Measurements from ENCODE around the gene CNTN1.

Gene CNTN1

DNA sequence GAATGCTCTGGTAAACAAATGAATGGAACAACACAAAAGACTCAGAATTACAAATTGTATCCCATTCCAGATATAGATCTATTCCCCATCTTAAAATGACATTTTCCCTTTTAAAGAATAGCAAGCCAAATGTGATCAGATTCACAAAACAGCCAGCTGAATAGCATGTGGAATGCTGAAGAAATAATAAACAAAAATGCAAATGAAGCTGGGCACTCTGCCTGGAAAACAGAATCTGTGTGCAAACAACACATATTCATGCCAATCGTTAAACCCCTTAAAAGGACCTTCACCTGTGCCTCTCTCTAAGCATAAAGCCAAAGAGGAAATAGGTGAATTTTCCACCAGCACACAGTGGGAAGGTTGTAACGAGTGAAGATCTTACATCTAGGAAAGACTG is 428.0 kb downstream of the CNTN1 start:
- DNase-seq (no peak), ATAC-seq (ENCODE audit: insufficient read depth, low read depth) (no peak)
- Histone ChIP-seq H3K9me3 (ENCODE audit: insufficient read depth, low read length, severe bottlenecking) (no peaks in the 10 kb centered on the region), H3K9ac (ENCODE audit: low read depth, low read length) (no peak overlapping the region), H3K4me3 (ENCODE audit: low read depth in 1 of 2, low read length in 2 of 2) (no peak overlapping the region), H3K27ac (ENCODE audit: low read length) (no peak overlapping the region), H3K4me1 (ENCODE audit: insufficient read depth, low read length) (no peaks in the 10 kb centered on the region), H3K79me2 (ENCODE audit: insufficient read depth, low read length) (no peaks in the 10 kb centered on the region), H2AFZ (ENCODE audit: low read depth, low read length) (no peak overlapping the region), H4K20me1 (ENCODE audit: insufficient read depth, low read length) (no peaks in the 10 kb centered on the region), H3K4me2 (ENCODE audit: insufficient read depth, low read length) (no peak overlapping the region), H3K27me3 (ENCODE audit: insufficient read depth, low read length, poor library complexity) (no peaks in the 10 kb centered on the region), H3K36me3 (ENCODE audit: insufficient read depth, low read length) (no peaks in the 10 kb centered on the region)
- no peak for TF ChIP-seq EZH2 (IDR thresholded peaks at IDR 0.05; ENCODE audit: borderline replicate concordance, low read depth, low read length, severe bottlenecking)
- TF ChIP-seq, protein P1, sequence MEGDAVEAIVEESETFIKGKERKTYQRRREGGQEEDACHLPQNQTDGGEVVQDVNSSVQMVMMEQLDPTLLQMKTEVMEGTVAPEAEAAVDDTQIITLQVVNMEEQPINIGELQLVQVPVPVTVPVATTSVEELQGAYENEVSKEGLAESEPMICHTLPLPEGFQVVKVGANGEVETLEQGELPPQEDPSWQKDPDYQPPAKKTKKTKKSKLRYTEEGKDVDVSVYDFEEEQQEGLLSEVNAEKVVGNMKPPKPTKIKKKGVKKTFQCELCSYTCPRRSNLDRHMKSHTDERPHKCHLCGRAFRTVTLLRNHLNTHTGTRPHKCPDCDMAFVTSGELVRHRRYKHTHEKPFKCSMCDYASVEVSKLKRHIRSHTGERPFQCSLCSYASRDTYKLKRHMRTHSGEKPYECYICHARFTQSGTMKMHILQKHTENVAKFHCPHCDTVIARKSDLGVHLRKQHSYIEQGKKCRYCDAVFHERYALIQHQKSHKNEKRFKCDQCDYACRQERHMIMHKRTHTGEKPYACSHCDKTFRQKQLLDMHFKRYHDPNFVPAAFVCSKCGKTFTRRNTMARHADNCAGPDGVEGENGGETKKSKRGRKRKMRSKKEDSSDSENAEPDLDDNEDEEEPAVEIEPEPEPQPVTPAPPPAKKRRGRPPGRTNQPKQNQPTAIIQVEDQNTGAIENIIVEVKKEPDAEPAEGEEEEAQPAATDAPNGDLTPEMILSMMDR (IDR thresholded peaks at IDR 0.05; ENCODE audit: borderline replicate concordance, extremely low read depth, low read length, poor library complexity, severe bottlenecking) = no peak

DNA sequence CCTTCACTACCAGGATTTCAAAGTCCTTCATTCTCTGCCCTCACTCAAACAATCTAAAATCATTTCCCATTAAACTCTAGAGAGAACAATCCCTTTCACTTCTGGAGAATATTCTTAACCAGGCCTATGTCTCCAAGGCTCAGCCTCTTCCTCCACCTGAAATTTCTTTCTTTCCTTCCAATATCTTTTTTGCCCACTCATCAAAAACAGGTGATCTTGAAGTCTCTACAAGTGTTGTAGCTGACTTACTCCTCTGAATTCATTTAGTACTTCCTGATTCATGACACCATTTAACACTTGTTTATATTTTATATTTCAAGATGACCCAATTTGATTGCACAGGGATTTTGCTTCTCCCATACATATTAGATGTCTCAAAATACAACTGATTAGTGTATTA is 429.1 kb downstream of the CNTN1 start:
- Histone ChIP-seq H3K79me2 (ENCODE audit: insufficient read depth, low read length) (no peaks in the 10 kb centered on the region), H3K9me3 (ENCODE audit: insufficient read depth, low read length, severe bottlenecking) (no peaks in the 10 kb centered on the region), H3K4me1 (ENCODE audit: insufficient read depth, low read length) (no peaks in the 10 kb centered on the region), H3K27me3 (ENCODE audit: insufficient read depth, low read length, poor library complexity) (no peaks in the 10 kb centered on the region), H4K20me1 (ENCODE audit: insufficient read depth, low read length) (no peaks in the 10 kb centered on the region), H2AFZ (ENCODE audit: low read depth, low read length) (no peak overlapping the region), H3K27ac (ENCODE audit: low read length) (no peak overlapping the region), H3K4me2 (ENCODE audit: insufficient read depth, low read length) (no peak overlapping the region), H3K4me3 (ENCODE audit: low read depth in 1 of 2, low read length in 2 of 2) (no peak overlapping the region), H3K36me3 (ENCODE audit: insufficient read depth, low read length) (no peaks in the 10 kb centered on the region), H3K9ac (ENCODE audit: low read depth, low read length) (no peak overlapping the region)
- no peak for TF ChIP-seq EZH2 (IDR thresholded peaks at IDR 0.05; ENCODE audit: borderline replicate concordance, low read depth, low read length, severe bottlenecking)
- TF ChIP-seq, protein P1 (IDR thresholded peaks at IDR 0.05; ENCODE audit: borderline replicate concordance, extremely low read depth, low read length, poor library complexity, severe bottlenecking) = no peak
- no peak for ATAC-seq (ENCODE audit: insufficient read depth, low read depth)
- DNase-seq = no peak

Measured in DND-41 (cell line).